H4 (cell line): ENCODE results near the gene FAM118A. TPM values are rescaled to one million over a fixed set of nuclear protein-coding genes. Genes with fewer than 3 reads are reported as not detected.
"Not testable (repeated sequence)": the region's sequence is repeated elsewhere in the genome, so short reads cannot be mapped to it uniquely, and the experiment has no call there.

Source experiments
- DNase-seq: peaks from one replicate; pipeline ENCODE4 v3.0.0-alpha.2; 2015; ENCODE audit warnings: low spot score
- total RNA-seq: library from RNA; depleted of rRNA; stranded (reverse); fragments of >200 nt; shearing (Covaris generic); gene quantifications from 2 replicates; pipeline ENCODE4 v1.2.3, GENCODE V29; 2014

Gene FAM118A
- total RNA-seq, 1 experiment from 2014 or later: 9.4 TPM

- DNase-seq: no peak
Measured at GRCh38 chr22:45308957-45309421, 745 bp upstream of the FAM118A start.

- no peak for DNase-seq
Measured at GRCh38 chr22:45310331-45310976, 720 bp downstream of the FAM118A start.

- DNase-seq: no peak
Measured at GRCh38 chr22:45310977-45311531, 1.3 kb downstream of the FAM118A start.

GRCh38 chr22:45312415-45312814 is 2.7 kb downstream of the FAM118A start:
- DNase-seq: no peak

GRCh38 chr22:45312856-45313255 is 3.1 kb downstream of the FAM118A start:
- DNase-seq: no peak

GRCh38 chr22:45314054-45314721 is 4.5 kb downstream of the FAM118A start:
- DNase-seq: no peak

GRCh38 chr22:45314786-45315185 is 5.1 kb downstream of the FAM118A start:
- no peak for DNase-seq

- no peak for DNase-seq
Measured at GRCh38 chr22:45316796-45317526, 7.2 kb downstream of the FAM118A start.

GRCh38 chr22:45317551-45318167 is 7.9 kb downstream of the FAM118A start:
- DNase-seq: peak; percentile 76

- peak; percentile 88 for DNase-seq
Measured at GRCh38 chr22:45318168-45318557, 8.4 kb downstream of the FAM118A start.

- DNase-seq: peak; percentile 75
Measured at GRCh38 chr22:45318558-45319323, 9.0 kb downstream of the FAM118A start.

- DNase-seq: no peak
Measured at GRCh38 chr22:45319324-45319685, 9.6 kb downstream of the FAM118A start.

- DNase-seq: no peak
Measured at GRCh38 chr22:45320357-45320976, 10.7 kb downstream of the FAM118A start.

- DNase-seq: no peak
Measured at GRCh38 chr22:45321827-45322226, 12.1 kb downstream of the FAM118A start.

- no peak for DNase-seq
Measured at GRCh38 chr22:45322873-45323525, 13.3 kb downstream of the FAM118A start.

GRCh38 chr22:45323695-45324094 is 14.0 kb downstream of the FAM118A start:
- no peak for DNase-seq

- no peak for DNase-seq
Measured at GRCh38 chr22:45324311-45324711, 14.6 kb downstream of the FAM118A start.

- DNase-seq: not testable (repeated sequence)
Measured at GRCh38 chr22:45328261-45328660, 18.5 kb downstream of the FAM118A start.

- no peak for DNase-seq
Measured at GRCh38 chr22:45328822-45329529, 19.2 kb downstream of the FAM118A start.

GRCh38 chr22:45329530-45329936 is 19.8 kb downstream of the FAM118A start:
- DNase-seq: no peak
